SU-DHL-6 (cell line): ENCODE measurements around the gene ART3.

ENCODE experiments used
- CTCF ChIP-seq: fragments of 200-600 bp; sonication (generic); IDR thresholded peaks from one replicate; pipeline ENCODE4 v1.5.1; 2017; ENCODE audit warnings: antibody characterized with exemption, mild to moderate bottlenecking, low read length, moderate library complexity; ENCODE audit not compliant: insufficient read depth, poor library complexity, severe bottlenecking
- EZH2phosphoT487 ChIP-seq: fragments of 200-600 bp; sonication (generic), shearing (Covaris generic); conservative IDR thresholded peaks from 2 replicates; pipeline ENCODE4 v1.6.1; 2018; ENCODE audit warnings: mild to moderate bottlenecking, antibody characterized with exemption, low read length, moderate library complexity, mixed read lengths

- TF ChIP-seq EZH2phosphoT487 (no peak), CTCF (no peak)
Measured at GRCh38 chr4:76084542-76084941, 10.0 kb downstream of the ART3 start.
